IMR-90 (cell line): ENCODE data around the gene MDM4.

Experiments used
- BHLHE40 ChIP-seq: fragments of 150-350 bp; IDR thresholded peaks from 2 replicates; pipeline ENCODE4 v1.6.1; 2016; ENCODE audit warnings: mild to moderate bottlenecking, low read depth, low read length
- CTCF ChIP-seq: conservative IDR thresholded peaks from 2 replicates; pipeline ENCODE4 v1.5.1; 2012; ENCODE audit warnings: mild to moderate bottlenecking, low read depth, low read length, improper control_type of control experiment
- MAFK ChIP-seq: IDR thresholded peaks from 2 replicates; pipeline ENCODE4 v1.6.1; 2012; ENCODE audit warnings: low read depth, low read length, improper control_type of control experiment
- POLR2A ChIP-seq: IDR thresholded peaks from 2 replicates; pipeline ENCODE4 v1.6.1; 2012; ENCODE audit warnings: mild to moderate bottlenecking, low read depth, low read length
- TF ChIP-seq, protein P1 (sequence below): fragments of 150-350 bp; IDR thresholded peaks from 2 replicates; pipeline ENCODE4 v1.6.1; 2017; ENCODE audit warnings: mild to moderate bottlenecking, antibody characterized with exemption, low read length, low read depth

DNA sequence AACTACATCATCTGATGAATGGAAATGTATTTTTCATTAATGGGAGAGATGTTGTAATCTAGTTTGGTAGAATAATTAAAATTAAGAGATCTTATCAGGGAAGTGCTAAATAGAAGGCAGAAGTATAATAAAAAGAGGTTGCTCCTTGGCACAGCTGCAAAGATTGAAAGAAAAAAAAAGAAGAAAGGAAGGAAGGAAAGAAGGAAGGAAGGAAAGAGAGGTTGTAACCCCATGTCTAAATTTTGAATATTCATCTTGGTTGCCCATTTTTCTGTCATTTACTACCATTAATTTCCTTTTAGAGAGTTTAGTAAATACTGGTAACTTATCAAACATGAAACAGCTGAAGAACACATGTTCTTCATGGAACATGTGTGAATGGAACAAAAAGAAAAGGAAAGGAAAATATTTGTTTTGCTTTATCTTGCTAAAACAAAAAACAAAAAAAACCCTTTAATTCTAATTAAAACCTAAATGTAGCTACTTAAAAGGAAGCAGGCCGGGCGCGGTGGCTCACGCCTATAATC is 10.5 kb upstream of the MDM4 start:
- TF ChIP-seq POLR2A, result no peak
- TF ChIP-seq, protein P1, sequence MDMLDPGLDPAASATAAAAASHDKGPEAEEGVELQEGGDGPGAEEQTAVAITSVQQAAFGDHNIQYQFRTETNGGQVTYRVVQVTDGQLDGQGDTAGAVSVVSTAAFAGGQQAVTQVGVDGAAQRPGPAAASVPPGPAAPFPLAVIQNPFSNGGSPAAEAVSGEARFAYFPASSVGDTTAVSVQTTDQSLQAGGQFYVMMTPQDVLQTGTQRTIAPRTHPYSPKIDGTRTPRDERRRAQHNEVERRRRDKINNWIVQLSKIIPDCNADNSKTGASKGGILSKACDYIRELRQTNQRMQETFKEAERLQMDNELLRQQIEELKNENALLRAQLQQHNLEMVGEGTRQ, result no peak
- no peak for TF ChIP-seq CTCF
- TF ChIP-seq MAFK, result no peak
- no peak for TF ChIP-seq BHLHE40
